ENCODE data around the gene AP1M1. TPM values are rescaled to one million over a fixed set of nuclear protein-coding genes. Genes with fewer than 3 reads are reported as not detected.
"Not testable (repeated sequence)": the region's sequence is repeated elsewhere in the genome, so short reads cannot be mapped to it uniquely, and the experiment has no call there.

Gene AP1M1
- polyA plus RNA-seq, 1 donor: 40.1 TPM

GRCh38 chr19:16261584-16262368 is 64.1 kb downstream of the AP1M1 start:
- no peak for DNase-seq (ENCODE audit: low read depth)

GRCh38 chr19:16262618-16263017 is 64.9 kb downstream of the AP1M1 start:
- no peak for DNase-seq (ENCODE audit: low read depth)

- DNase-seq (ENCODE audit: low read depth): no peak
Measured at GRCh38 chr19:16263141-16263761, 65.5 kb downstream of the AP1M1 start.

GRCh38 chr19:16265205-16265604 is 67.5 kb downstream of the AP1M1 start:
- DNase-seq (ENCODE audit: low read depth): no peak

- DNase-seq (ENCODE audit: low read depth): no peak
Measured at GRCh38 chr19:16265890-16266585, 68.3 kb downstream of the AP1M1 start.

GRCh38 chr19:16266586-16266942 is 68.9 kb downstream of the AP1M1 start:
- no peak for DNase-seq (ENCODE audit: low read depth)

GRCh38 chr19:16268676-16269319 is 71.1 kb downstream of the AP1M1 start:
- DNase-seq (ENCODE audit: low read depth): no peak

- DNase-seq (ENCODE audit: low read depth): peak; percentile 73
Measured at GRCh38 chr19:16272945-16273344, 75.2 kb downstream of the AP1M1 start.

GRCh38 chr19:16274447-16274846 is 76.7 kb downstream of the AP1M1 start:
- DNase-seq (ENCODE audit: low read depth): no peak

- DNase-seq (ENCODE audit: low read depth): no peak
Measured at GRCh38 chr19:16280306-16280705, 82.6 kb downstream of the AP1M1 start.

- DNase-seq (ENCODE audit: low read depth): no peak
Measured at GRCh38 chr19:16281743-16282142, 84.0 kb downstream of the AP1M1 start.

GRCh38 chr19:16283210-16284061 is 85.7 kb downstream of the AP1M1 start:
- DNase-seq (ENCODE audit: low read depth): peak; percentile 94

GRCh38 chr19:16284505-16284904 is 86.8 kb downstream of the AP1M1 start:
- no peak for DNase-seq (ENCODE audit: low read depth)

GRCh38 chr19:16285079-16285478 is 87.4 kb downstream of the AP1M1 start:
- DNase-seq (ENCODE audit: low read depth): not testable (repeated sequence)

GRCh38 chr19:16285769-16286498 is 88.2 kb downstream of the AP1M1 start:
- DNase-seq (ENCODE audit: low read depth): no peak

- DNase-seq (ENCODE audit: low read depth): no peak
Measured at GRCh38 chr19:16288544-16288943, 90.8 kb downstream of the AP1M1 start.

GRCh38 chr19:16289594-16289993 is 91.9 kb downstream of the AP1M1 start:
- DNase-seq (ENCODE audit: low read depth): no peak

GRCh38 chr19:16290692-16291091 is 93.0 kb downstream of the AP1M1 start:
- DNase-seq (ENCODE audit: low read depth): no peak

GRCh38 chr19:16293118-16294091 is 95.7 kb downstream of the AP1M1 start:
- peak; percentile 96 for DNase-seq (ENCODE audit: low read depth)

All from forelimb muscle (tissue), 1 donor.